Lower leg skin (tissue), 3 donors: ENCODE data around the gene CACFD1.

Source experiments
- CTCF ChIP-seq, 3 donors: fragments of 450-650 bp; IDR thresholded peaks; one replicate each; pipeline ENCODE4 v1.5.1; 2016; ENCODE audit warnings: antibody characterized with exemption in 3 of 3, mild to moderate bottlenecking in 3 of 3, moderate library complexity in 2 of 3
- POLR2A ChIP-seq, 2 donors: fragments of 450-650 bp; IDR thresholded peaks; one replicate each; pipeline ENCODE4 v1.6.1; 2016 to 2017; ENCODE audit warnings: antibody characterized with exemption in 2 of 2, mild to moderate bottlenecking in 1 of 2, moderate library complexity in 1 of 2

GRCh38 chr9:133517711-133518110 lies 57.9 kb downstream of the CACFD1 start:
- TF ChIP-seq CTCF (IDR thresholded peaks at IDR 0.05) (no peak), POLR2A (IDR thresholded peaks at IDR 0.05) (no peak)
